ENCODE data around the gene TSPAN32. TPM values are rescaled to one million over a fixed set of nuclear protein-coding genes. Genes with fewer than 3 reads are reported as not detected.
"Not testable (repeated sequence)": the region's sequence is repeated elsewhere in the genome, so short reads cannot be mapped to it uniquely, and the experiment has no call there.

Gene TSPAN32
- total RNA-seq, 1 donor from 2014 or later: 12.5 TPM

GRCh38 chr11:2275334-2276279 is 26.2 kb upstream of the TSPAN32 start:
- ATAC-seq (no peak), DNase-seq (no peak)
- intact Hi-C loops (cut with DNase I): no loop called here

GRCh38 chr11:2276280-2277007 is 25.4 kb upstream of the TSPAN32 start:
- Histone ChIP-seq H3K9me3 (no peaks in the 10 kb centered on the region), H3K27ac (no peak overlapping the region), H3K4me3 (no peak overlapping the region), H3K4me1 (no peaks in the 10 kb centered on the region), H3K36me3 (no peaks in the 10 kb centered on the region), H3K27me3 (ENCODE audit: low read depth) (peaks cover 15% of the 10 kb centered on the region)
- ATAC-seq (no peak), DNase-seq (no peak)
- TF ChIP-seq CTCF (IDR thresholded peaks at IDR 0.05): no peak
- intact Hi-C loops (cut with DNase I): no loop called here

More at GRCh38 chr11:2275334-2276279, 26.2 kb upstream of the TSPAN32 start:
- Histone ChIP-seq H3K4me1 (peaks cover 5% of the 10 kb centered on the region), H3K36me3 (no peaks in the 10 kb centered on the region), H3K27me3 (ENCODE audit: low read depth) (peaks cover 23% of the 10 kb centered on the region), H3K27ac (no peak overlapping the region), H3K9me3 (no peaks in the 10 kb centered on the region), H3K4me3 (no peak overlapping the region)
- TF ChIP-seq CTCF (IDR thresholded peaks at IDR 0.05): no peak

GRCh38 chr11:2277008-2277346 is 24.8 kb upstream of the TSPAN32 start:
- Histone ChIP-seq H3K4me1 (no peaks in the 10 kb centered on the region), H3K27ac (no peak overlapping the region), H3K4me3 (no peak overlapping the region), H3K36me3 (no peaks in the 10 kb centered on the region), H3K9me3 (no peaks in the 10 kb centered on the region), H3K27me3 (ENCODE audit: low read depth) (peaks cover 10% of the 10 kb centered on the region)
- no peak for ATAC-seq
- DNase-seq: no peak
- TF ChIP-seq CTCF (IDR thresholded peaks at IDR 0.05): no peak
- intact Hi-C loops (cut with DNase I): no loop called here

DNA sequence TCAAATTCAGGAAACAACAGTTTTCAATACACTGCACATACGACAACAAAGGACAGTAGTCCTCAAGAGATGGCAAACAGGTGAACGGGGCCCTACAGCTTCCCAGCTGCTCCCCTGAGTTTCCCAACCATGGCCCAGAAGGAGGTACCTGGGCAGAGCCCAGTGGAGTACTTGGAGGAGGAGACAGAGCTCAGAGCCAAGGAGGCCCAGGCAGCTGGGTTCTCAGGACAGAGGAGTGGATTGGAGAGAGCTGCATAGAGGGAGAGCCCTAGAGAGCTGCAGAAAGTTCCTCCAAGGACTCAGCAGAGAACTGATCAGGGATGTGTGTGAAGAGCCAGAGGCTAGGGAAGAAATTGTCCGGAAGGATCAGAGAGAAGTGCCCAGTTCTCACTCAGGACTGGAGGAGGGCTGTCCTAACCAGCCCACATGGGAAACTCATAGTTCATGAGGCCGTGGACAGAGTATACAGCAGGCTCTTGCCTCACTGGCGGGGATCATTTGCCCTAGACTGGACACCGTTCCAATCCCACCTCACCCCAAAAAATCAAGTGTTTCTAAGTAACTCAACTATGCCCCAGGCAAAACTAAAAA is 23.8 kb upstream of the TSPAN32 start:
- TF ChIP-seq CTCF (IDR thresholded peaks at IDR 0.05): no peak
- intact Hi-C loops (cut with DNase I): no loop called here
- no peaks in the 10 kb centered on the region for H3K27me3 ChIP-seq (ENCODE audit: low read depth)
- H3K4me3 ChIP-seq: no peak overlapping the region
- ATAC-seq (no peak), DNase-seq (no peak)
- H3K27ac ChIP-seq: no peak overlapping the region
- no peaks in the 10 kb centered on the region for H3K4me1 ChIP-seq
- H3K36me3 ChIP-seq: no peaks in the 10 kb centered on the region
- H3K9me3 ChIP-seq: no peaks in the 10 kb centered on the region

GRCh38 chr11:2280208-2280607 is 21.6 kb upstream of the TSPAN32 start:
- Histone ChIP-seq H3K27me3 (ENCODE audit: low read depth) (no peaks in the 10 kb centered on the region), H3K36me3 (no peaks in the 10 kb centered on the region), H3K4me3 (no peak overlapping the region), H3K9me3 (no peaks in the 10 kb centered on the region), H3K27ac (no peak overlapping the region), H3K4me1 (no peaks in the 10 kb centered on the region)
- ATAC-seq (no peak), DNase-seq (no peak)
- no peak for TF ChIP-seq CTCF (IDR thresholded peaks at IDR 0.05)
- intact Hi-C loops (cut with DNase I): no loop called here

- DNase-seq; ATAC-seq; H3K27me3 ChIP-seq (ENCODE audit: low read depth); H3K36me3 ChIP-seq; H3K4me3 ChIP-seq; intact Hi-C loops (cut with DNase I); H3K4me1 ChIP-seq; H3K27ac ChIP-seq; H3K9me3 ChIP-seq: not testable (repeated sequence)
Measured at GRCh38 chr11:2286350-2286749, 15.5 kb upstream of the TSPAN32 start.
